ENCODE data around the gene MAT1A. TPM values are rescaled to one million over a fixed set of nuclear protein-coding genes. Genes with fewer than 3 reads are reported as not detected.

Gene MAT1A
- total RNA-seq, 1 experiment from 2014 or later, result 2.3 TPM

- TF ChIP-seq, protein P1, sequence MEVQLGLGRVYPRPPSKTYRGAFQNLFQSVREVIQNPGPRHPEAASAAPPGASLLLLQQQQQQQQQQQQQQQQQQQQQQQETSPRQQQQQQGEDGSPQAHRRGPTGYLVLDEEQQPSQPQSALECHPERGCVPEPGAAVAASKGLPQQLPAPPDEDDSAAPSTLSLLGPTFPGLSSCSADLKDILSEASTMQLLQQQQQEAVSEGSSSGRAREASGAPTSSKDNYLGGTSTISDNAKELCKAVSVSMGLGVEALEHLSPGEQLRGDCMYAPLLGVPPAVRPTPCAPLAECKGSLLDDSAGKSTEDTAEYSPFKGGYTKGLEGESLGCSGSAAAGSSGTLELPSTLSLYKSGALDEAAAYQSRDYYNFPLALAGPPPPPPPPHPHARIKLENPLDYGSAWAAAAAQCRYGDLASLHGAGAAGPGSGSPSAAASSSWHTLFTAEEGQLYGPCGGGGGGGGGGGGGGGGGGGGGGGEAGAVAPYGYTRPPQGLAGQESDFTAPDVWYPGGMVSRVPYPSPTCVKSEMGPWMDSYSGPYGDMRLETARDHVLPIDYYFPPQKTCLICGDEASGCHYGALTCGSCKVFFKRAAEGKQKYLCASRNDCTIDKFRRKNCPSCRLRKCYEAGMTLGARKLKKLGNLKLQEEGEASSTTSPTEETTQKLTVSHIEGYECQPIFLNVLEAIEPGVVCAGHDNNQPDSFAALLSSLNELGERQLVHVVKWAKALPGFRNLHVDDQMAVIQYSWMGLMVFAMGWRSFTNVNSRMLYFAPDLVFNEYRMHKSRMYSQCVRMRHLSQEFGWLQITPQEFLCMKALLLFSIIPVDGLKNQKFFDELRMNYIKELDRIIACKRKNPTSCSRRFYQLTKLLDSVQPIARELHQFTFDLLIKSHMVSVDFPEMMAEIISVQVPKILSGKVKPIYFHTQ (CRISPR knock-in tag; IDR thresholded peaks at IDR 0.05), result no peak
- TF ChIP-seq FOXJ3 (CRISPR knock-in tag; IDR thresholded peaks at IDR 0.05; ENCODE audit: borderline replicate concordance), result no peak
These were observed 21.2 kb downstream of the MAT1A start (continued) for GRCh38 chr10:80268266-80268665.

- no peak overlapping the region for H3K27ac Mint-ChIP-seq
- CTCF ChIA-PET, result no interaction called here
- TF ChIP-seq HMGA2 (CRISPR knock-in tag; IDR thresholded peaks at IDR 0.05), result no peak
- TF ChIP-seq TP53 (CRISPR knock-in tag; IDR thresholded peaks at IDR 0.05), result no peak
- TF ChIP-seq ZNF317 (CRISPR knock-in tag; IDR thresholded peaks at IDR 0.05; ENCODE audit: borderline replicate concordance, low read depth), result no peak
- no peak for TF ChIP-seq ATF2 (CRISPR knock-in tag; IDR thresholded peaks at IDR 0.05; ENCODE audit: borderline replicate concordance, low read depth)
- TF ChIP-seq EMX1 (CRISPR knock-in tag; IDR thresholded peaks at IDR 0.05), result no peak
- TF ChIP-seq STAT6 (CRISPR knock-in tag; conservative IDR thresholded peaks at IDR 0.05; ENCODE audit: low read depth), result no peak
- no peak for TF ChIP-seq RORB (CRISPR knock-in tag; IDR thresholded peaks at IDR 0.05)
- no peak for TF ChIP-seq KAT7 (CRISPR knock-in tag; IDR thresholded peaks at IDR 0.05; ENCODE audit: borderline replicate concordance)
- no peak for TF ChIP-seq MYBL2 (CRISPR knock-in tag; IDR thresholded peaks at IDR 0.05)
- TF ChIP-seq SP1 (CRISPR knock-in tag; conservative IDR thresholded peaks at IDR 0.05), result no peak
- no peak for TF ChIP-seq ELF4 (CRISPR knock-in tag; IDR thresholded peaks at IDR 0.05; ENCODE audit: low read depth)
- TF ChIP-seq GABPB1 (CRISPR knock-in tag; IDR thresholded peaks at IDR 0.05), result no peak
- H3K27me3 Mint-ChIP-seq (ENCODE audit: low read depth), result peaks cover 8% of the 10 kb centered on the region
- no peak overlapping the region for H3K4me3 Mint-ChIP-seq
- H3K9me3 Mint-ChIP-seq, result peaks cover 37% of the 10 kb centered on the region
- ATAC-seq, result no peak
- peaks cover 20% of the 10 kb centered on the region for H3K36me3 Mint-ChIP-seq
- POLR2A ChIA-PET, result no interaction called here
- DNase-seq (ENCODE audit: low spot score), result no peak
- peaks cover 17% of the 10 kb centered on the region for H3K4me1 Mint-ChIP-seq
These were observed 23.0 kb downstream of the MAT1A start for GRCh38 chr10:80266513-80266863.

DNA sequence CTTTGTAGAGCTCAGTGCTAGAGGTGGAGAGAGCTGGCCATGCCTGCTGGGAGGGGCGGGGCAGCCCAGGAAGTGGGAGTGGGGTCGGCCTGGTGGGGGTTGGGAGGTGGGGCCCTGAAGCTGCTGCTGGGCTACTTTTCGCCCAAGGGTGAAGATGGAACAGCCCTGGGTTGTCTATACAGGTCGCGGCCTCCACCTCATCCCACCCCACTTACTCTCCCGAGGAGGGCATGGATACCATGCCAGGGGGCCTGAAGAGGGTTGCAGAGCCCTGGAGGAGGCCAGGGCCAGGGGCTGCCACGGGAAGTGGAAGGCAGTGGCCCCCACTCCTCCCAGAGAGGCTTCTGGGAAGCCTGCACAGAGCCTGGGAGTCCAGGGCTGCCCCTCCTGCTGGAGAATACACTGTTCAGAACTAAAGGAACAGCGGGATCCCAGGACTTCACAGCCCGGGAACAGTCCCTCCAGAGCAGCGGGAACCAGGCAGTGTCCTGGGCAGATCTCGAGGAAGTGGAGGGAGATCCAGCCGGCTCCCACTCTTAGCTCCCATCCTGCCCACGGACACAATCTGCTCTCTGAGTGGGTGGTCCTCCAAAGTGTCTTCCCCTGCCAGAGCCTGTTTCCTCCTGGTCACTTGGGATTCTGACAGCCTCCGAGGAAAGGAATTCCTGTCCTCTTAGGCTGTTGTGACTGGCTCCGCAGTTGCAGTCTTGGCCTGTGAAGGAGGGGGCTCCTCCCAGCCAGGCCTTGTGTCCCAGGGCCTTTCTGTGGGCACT, 23.5 kb downstream of the MAT1A start:
- peaks cover 33% of the 10 kb centered on the region for H3K9me3 Mint-ChIP-seq
- peaks cover 17% of the 10 kb centered on the region for H3K4me1 Mint-ChIP-seq
- peaks cover 20% of the 10 kb centered on the region for H3K36me3 Mint-ChIP-seq
- H3K27me3 Mint-ChIP-seq (ENCODE audit: low read depth), result peaks cover 8% of the 10 kb centered on the region
- ChIA-PET CTCF (interaction anchor here (0.6 to 1.0 kb wide), 3 partner anchors 216 to 326 kb away, joined by 3 to 5 read pairs (median 3); no protein-coding TSS in a partner anchor), POLR2A (interaction anchor here (0.6 kb wide), 2 partner anchors 15 to 798 kb away, joined by 3 to 10 read pairs; no protein-coding TSS in a partner anchor)
- H3K27ac Mint-ChIP-seq, result no peak overlapping the region
- H3K4me3 Mint-ChIP-seq, result no peak overlapping the region
- peak; percentile 75 for ATAC-seq
- peak; percentile 28 for DNase-seq (ENCODE audit: low spot score)
- TF ChIP-seq, protein P2, sequence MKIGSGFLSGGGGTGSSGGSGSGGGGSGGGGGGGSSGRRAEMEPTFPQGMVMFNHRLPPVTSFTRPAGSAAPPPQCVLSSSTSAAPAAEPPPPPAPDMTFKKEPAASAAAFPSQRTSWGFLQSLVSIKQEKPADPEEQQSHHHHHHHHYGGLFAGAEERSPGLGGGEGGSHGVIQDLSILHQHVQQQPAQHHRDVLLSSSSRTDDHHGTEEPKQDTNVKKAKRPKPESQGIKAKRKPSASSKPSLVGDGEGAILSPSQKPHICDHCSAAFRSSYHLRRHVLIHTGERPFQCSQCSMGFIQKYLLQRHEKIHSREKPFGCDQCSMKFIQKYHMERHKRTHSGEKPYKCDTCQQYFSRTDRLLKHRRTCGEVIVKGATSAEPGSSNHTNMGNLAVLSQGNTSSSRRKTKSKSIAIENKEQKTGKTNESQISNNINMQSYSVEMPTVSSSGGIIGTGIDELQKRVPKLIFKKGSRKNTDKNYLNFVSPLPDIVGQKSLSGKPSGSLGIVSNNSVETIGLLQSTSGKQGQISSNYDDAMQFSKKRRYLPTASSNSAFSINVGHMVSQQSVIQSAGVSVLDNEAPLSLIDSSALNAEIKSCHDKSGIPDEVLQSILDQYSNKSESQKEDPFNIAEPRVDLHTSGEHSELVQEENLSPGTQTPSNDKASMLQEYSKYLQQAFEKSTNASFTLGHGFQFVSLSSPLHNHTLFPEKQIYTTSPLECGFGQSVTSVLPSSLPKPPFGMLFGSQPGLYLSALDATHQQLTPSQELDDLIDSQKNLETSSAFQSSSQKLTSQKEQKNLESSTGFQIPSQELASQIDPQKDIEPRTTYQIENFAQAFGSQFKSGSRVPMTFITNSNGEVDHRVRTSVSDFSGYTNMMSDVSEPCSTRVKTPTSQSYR (CRISPR knock-in tag; IDR thresholded peaks at IDR 0.05), result no peak
- TF ChIP-seq ZNF423 (CRISPR knock-in tag; IDR thresholded peaks at IDR 0.05) (no peak; the same call in 1 of the 2 replicates), HMGA2 (CRISPR knock-in tag; IDR thresholded peaks at IDR 0.05) (no peak), IRF1 (CRISPR knock-in tag; IDR thresholded peaks at IDR 0.05) (no peak), ZNF219 (CRISPR knock-in tag; IDR thresholded peaks at IDR 0.05; ENCODE audit: borderline replicate concordance) (no peak)

Data from WTC11 (cell line).